GM18858 (cell line): ENCODE data around the gene PRTFDC1.

Experiments
- ATAC-seq: cut with Tn5 transposase; IDR thresholded peaks from one replicate; pipeline ENCODE4 v1.9.1; 2021; ENCODE audit not compliant: unreplicated experiment

PRTFDC1 gene

GRCh38 chr10:24804956-24805355 is 147.4 kb downstream of the PRTFDC1 start:
- ATAC-seq, result no peak

- no peak for ATAC-seq
Measured at GRCh38 chr10:24804392-24804791, 148.0 kb downstream of the PRTFDC1 start.

- ATAC-seq, result no peak
Measured at GRCh38 chr10:24802378-24802777, 150.0 kb downstream of the PRTFDC1 start.

- ATAC-seq, result no peak
Measured at GRCh38 chr10:24800861-24801260, 151.5 kb downstream of the PRTFDC1 start.
